GM20000 (cell line): ENCODE results near the gene AMH.

Source experiments
- DNase-seq: peaks from one replicate; pipeline ENCODE4 v3.0.0; 2012; ENCODE audit warnings: low spot score
- CTCF ChIP-seq: IDR thresholded peaks from 2 replicates; pipeline ENCODE4 v1.5.1; 2012; ENCODE audit warnings: mild to moderate bottlenecking, control low read depth; ENCODE audit errors: extremely low read depth, missing control alignments

Gene AMH

GRCh38 chr19:2233601-2234280 is 15.4 kb upstream of the AMH start:
- no peak for TF ChIP-seq CTCF
- DNase-seq: no peak

GRCh38 chr19:2234996-2235380 is 14.1 kb upstream of the AMH start:
- DNase-seq: no peak
- no peak for TF ChIP-seq CTCF

- no peak for TF ChIP-seq CTCF
- no peak for DNase-seq
Measured at GRCh38 chr19:2235381-2236063, 13.6 kb upstream of the AMH start.

GRCh38 chr19:2236064-2236313 is 13.1 kb upstream of the AMH start:
- no peak for TF ChIP-seq CTCF
- DNase-seq: no peak

- DNase-seq: peak; percentile 100
- TF ChIP-seq CTCF: peak; percentile 100
Measured at GRCh38 chr19:2236314-2237050, 12.6 kb upstream of the AMH start, which contains the start of the genes PLEKHJ1 and SF3A2. PLEKHJ1 (minus strand) TSS chr19:2236329; CDS start chr19:2236248, 81 bp downstream. SF3A2 (plus strand) TSS chr19:2236824; CDS start chr19:2243419, 6,595 bp downstream.

- no peak for TF ChIP-seq CTCF
- no peak for DNase-seq
Measured at GRCh38 chr19:2237051-2237868, 11.9 kb upstream of the AMH start.
